Keratinocyte (primary cell): Measurements from ENCODE around the gene EXT2. TPM values are rescaled to one million over a fixed set of nuclear protein-coding genes. Genes with fewer than 3 reads are reported as not detected.

ENCODE experiments used
- DNase-seq: peaks from one replicate; pipeline ENCODE4 v3.0.0-alpha.2; 2011; ENCODE audit warnings: low read depth, missing footprints, low spot score
- FAIRE-seq: peaks from 2 replicates; lab custom pipeline; 2011; peaks lifted over from hg19 to GRCh38; lab: Jason Lieb, UNC
- H2AFZ ChIP-seq: 2 replicates; pipeline ENCODE4 v1.6.0; 2012; ENCODE audit warnings: low read length, control low read depth, inconsistent platforms; ENCODE audit not compliant: control insufficient read depth
- H3K27ac ChIP-seq: 2 replicates; pipeline ENCODE4 v1.5.1; 2011; ENCODE audit warnings: low read length; ENCODE audit not compliant: control insufficient read depth, insufficient read depth
- H3K27me3 ChIP-seq: 3 replicates; pipeline ENCODE4 v1.6.0; 2011; ENCODE audit warnings: low read length; ENCODE audit not compliant: control insufficient read depth, insufficient read depth; ENCODE audit errors: extremely low read depth
- H3K36me3 ChIP-seq, 2 experiments: 2 replicates in 1 of 2; 3 replicates in 1 of 2; pipeline ENCODE4 v1.5.1; 2011; ENCODE audit warnings: low read length in 2 of 2, mild to moderate bottlenecking in 1 of 2; ENCODE audit not compliant: control insufficient read depth in 2 of 2, insufficient read depth in 2 of 2; ENCODE audit errors: extremely low read depth in 1 of 2
- H3K4me1 ChIP-seq: 3 replicates; pipeline ENCODE4 v1.5.1; 2011; ENCODE audit warnings: low read length; ENCODE audit not compliant: control insufficient read depth, insufficient read depth; ENCODE audit errors: extremely low read depth
- H3K4me2 ChIP-seq: 3 replicates; pipeline ENCODE4 v1.6.0; 2011; ENCODE audit warnings: low read depth, low read length; ENCODE audit not compliant: control insufficient read depth, insufficient read depth; ENCODE audit errors: extremely low read depth
- H3K4me3 ChIP-seq, 3 experiments: fragments of 200-600 bp in 1 of 3; sonication (generic) in 1 of 3; 2 replicates in 2 of 3; 3 replicates in 1 of 3; pipeline ENCODE4 v1.5.1; 2011 to 2016; ENCODE audit warnings: low read length in 3 of 3, mild to moderate bottlenecking in 3 of 3, control low read depth in 2 of 3, inconsistent platforms in 1 of 3, low read depth in 1 of 3, mixed read lengths in 1 of 3, mixed run types in 1 of 3, moderate library complexity in 1 of 3; ENCODE audit not compliant: control insufficient read depth in 2 of 3, insufficient read depth in 2 of 3; ENCODE audit errors: extremely low read depth in 1 of 3
- H3K79me2 ChIP-seq: 2 replicates; pipeline ENCODE4 v1.6.0; 2012; ENCODE audit warnings: low read length; ENCODE audit not compliant: control insufficient read depth, insufficient read depth
- H3K9ac ChIP-seq: 3 replicates; pipeline ENCODE4 v1.6.0; 2011; ENCODE audit warnings: low read length; ENCODE audit not compliant: control insufficient read depth, insufficient read depth; ENCODE audit errors: extremely low read depth
- H3K9me1 ChIP-seq: 3 replicates; pipeline ENCODE4 v1.6.0; 2011; ENCODE audit warnings: low read length; ENCODE audit not compliant: control insufficient read depth, insufficient read depth; ENCODE audit errors: extremely low read depth
- H3K9me3 ChIP-seq: 2 replicates; pipeline ENCODE4 v1.5.1; 2012; ENCODE audit warnings: low read depth, low read length; ENCODE audit not compliant: control insufficient read depth
- H4K20me1 ChIP-seq: 3 replicates; pipeline ENCODE4 v1.6.0; 2011; ENCODE audit warnings: low read length; ENCODE audit not compliant: control insufficient read depth, insufficient read depth; ENCODE audit errors: extremely low read depth
- EZH2 ChIP-seq: IDR thresholded peaks from one replicate; pipeline ENCODE4 v1.6.1; 2012; ENCODE audit warnings: inconsistent platforms, mild to moderate bottlenecking, low read length, moderate library complexity
- dilution Hi-C: fragments of 300-500 bp; cut with MboI; formaldehyde crosslinking; loops from one replicate; pipeline ENCODE4 v1.7.0; 2020; ENCODE audit warnings: low sequenced_read_pairs; ENCODE audit not compliant: extremely low pct_ligation_motif_present
- polyA plus RNA-seq, 5 experiments: library from polyadenylated mRNA; depleted of rRNA in 3 of 5; stranded (reverse) in 3 of 5; stranded (forward) in 1 of 5; unstranded in 1 of 5; fragments of >200 nt; gene quantifications; 1 replicate in 1 of 5; 2 replicates in 3 of 5; 3 replicates in 1 of 5; pipeline versions ENCODE4 v1.2.1 to v1.2.3, GENCODE V29; 2011 to 2012; ENCODE audit warnings: missing spikeins in 2 of 5, low read depth in 1 of 5, low replicate concordance in 1 of 5
- TF ChIP-seq, protein P1 (sequence below), 3 experiments: IDR thresholded peaks in 1 of 3; conservative IDR thresholded peaks in 1 of 3; optimal IDR thresholded peaks in 1 of 3; 2 replicates in 2 of 3; 3 replicates in 1 of 3; pipeline versions ENCODE3 to v1.5.1; 2011; ENCODE audit warnings: low read length in 3 of 3, mild to moderate bottlenecking in 3 of 3, moderate library complexity in 2 of 3, control low read depth in 1 of 3, inconsistent platforms in 1 of 3; ENCODE audit not compliant: insufficient read depth in 2 of 3; ENCODE audit errors: extremely low read depth in 1 of 3

The EXT2 gene
- polyA plus RNA-seq, 1 donor (not counting 4 experiments of a cell fraction or from before 2014, with no cell fraction given) = 148 TPM

GRCh38 chr11:44267750-44268613 lies 172.5 kb downstream of the EXT2 start:
- no peak for DNase-seq
- Histone ChIP-seq H3K36me3 (no peaks in the 10 kb centered on the region), H3K4me1 (no peaks in the 10 kb centered on the region), H3K9ac (no peak overlapping the region), H3K79me2 (no peaks in the 10 kb centered on the region), H2AFZ (no peak overlapping the region), H3K27me3 (peaks cover 2% of the 10 kb centered on the region), H3K4me3 (no peak overlapping the region), H4K20me1 (no peaks in the 10 kb centered on the region), H3K27ac (no peak overlapping the region), H3K4me2 (no peak overlapping the region), H3K9me1 (no peaks in the 10 kb centered on the region), H3K9me3 (no peaks in the 10 kb centered on the region)
- TF ChIP-seq EZH2 = no peak
- TF ChIP-seq, protein P1, sequence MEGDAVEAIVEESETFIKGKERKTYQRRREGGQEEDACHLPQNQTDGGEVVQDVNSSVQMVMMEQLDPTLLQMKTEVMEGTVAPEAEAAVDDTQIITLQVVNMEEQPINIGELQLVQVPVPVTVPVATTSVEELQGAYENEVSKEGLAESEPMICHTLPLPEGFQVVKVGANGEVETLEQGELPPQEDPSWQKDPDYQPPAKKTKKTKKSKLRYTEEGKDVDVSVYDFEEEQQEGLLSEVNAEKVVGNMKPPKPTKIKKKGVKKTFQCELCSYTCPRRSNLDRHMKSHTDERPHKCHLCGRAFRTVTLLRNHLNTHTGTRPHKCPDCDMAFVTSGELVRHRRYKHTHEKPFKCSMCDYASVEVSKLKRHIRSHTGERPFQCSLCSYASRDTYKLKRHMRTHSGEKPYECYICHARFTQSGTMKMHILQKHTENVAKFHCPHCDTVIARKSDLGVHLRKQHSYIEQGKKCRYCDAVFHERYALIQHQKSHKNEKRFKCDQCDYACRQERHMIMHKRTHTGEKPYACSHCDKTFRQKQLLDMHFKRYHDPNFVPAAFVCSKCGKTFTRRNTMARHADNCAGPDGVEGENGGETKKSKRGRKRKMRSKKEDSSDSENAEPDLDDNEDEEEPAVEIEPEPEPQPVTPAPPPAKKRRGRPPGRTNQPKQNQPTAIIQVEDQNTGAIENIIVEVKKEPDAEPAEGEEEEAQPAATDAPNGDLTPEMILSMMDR (optimal IDR thresholded peaks at IDR 0.05 in 1 of 3, IDR thresholded peaks at IDR 0.05 in 1 of 3, conservative IDR thresholded peaks at IDR 0.05 in 1 of 3; ENCODE audit: extremely low read depth in 1 of 3, insufficient read depth in 2 of 3, low read length in 3 of 3) = no peak
- FAIRE-seq = no peak
- dilution Hi-C loops = no loop called here

- no peak for FAIRE-seq
- DNase-seq = no peak
Observed at GRCh38 chr11:44268614-44269080, 173.2 kb downstream of the EXT2 start.

More at GRCh38 chr11:44268614-44269080, 173.2 kb downstream of the EXT2 start:
- Histone ChIP-seq H3K9me3 (no peaks in the 10 kb centered on the region), H3K4me1 (no peaks in the 10 kb centered on the region), H3K4me2 (no peak overlapping the region), H4K20me1 (no peaks in the 10 kb centered on the region), H2AFZ (no peak overlapping the region), H3K27me3 (peaks cover 2% of the 10 kb centered on the region), H3K9ac (no peak overlapping the region), H3K27ac (no peak overlapping the region), H3K9me1 (no peaks in the 10 kb centered on the region), H3K79me2 (no peaks in the 10 kb centered on the region), H3K36me3 (no peaks in the 10 kb centered on the region), H3K4me3 (no peak overlapping the region)
- TF ChIP-seq, protein P1 (optimal IDR thresholded peaks at IDR 0.05 in 1 of 3, IDR thresholded peaks at IDR 0.05 in 1 of 3, conservative IDR thresholded peaks at IDR 0.05 in 1 of 3; ENCODE audit: extremely low read depth in 1 of 3, insufficient read depth in 2 of 3, low read length in 3 of 3) = no peak
- TF ChIP-seq EZH2 = no peak
- dilution Hi-C loops = no loop called here
